ENCODE measurements around the gene VWA8.

DNA sequence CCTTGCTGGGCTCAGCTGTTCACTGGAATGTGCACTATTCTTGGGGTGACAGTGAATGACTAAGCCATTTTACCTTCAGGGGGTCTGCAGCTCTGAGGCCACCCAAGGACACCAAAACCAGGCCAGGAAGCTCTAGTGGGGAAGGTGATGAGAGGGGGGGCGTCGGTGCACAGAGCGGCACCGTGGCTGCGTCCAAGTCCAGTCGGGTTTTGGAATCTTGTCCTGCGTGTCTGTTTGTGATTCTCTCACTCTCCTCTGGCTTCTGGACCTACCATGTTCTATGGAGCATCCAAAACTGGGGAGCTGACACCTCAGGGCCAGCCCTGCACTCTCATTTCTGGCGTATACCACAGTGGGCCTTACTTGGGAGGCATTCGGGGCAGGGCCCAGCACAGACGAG is 411.4 kb downstream of the VWA8 start:
- TF ChIP-seq GATA2 (IDR thresholded peaks at IDR 0.05; ENCODE audit: low read depth, low read length) (no peak), GATA3 (IDR thresholded peaks at IDR 0.05; ENCODE audit: low read depth, low read length) (no peak)
